WTC11 (cell line): ENCODE measurements around the gene KCNIP2. TPM values are rescaled to one million over a fixed set of nuclear protein-coding genes. Genes with fewer than 3 reads are reported as not detected.

Experiments used
- EMX1 ChIP-seq: fragments of 250-450 bp; sonication (Bioruptor Pico); IDR thresholded peaks from 2 replicates; pipeline ENCODE4 v1.8.0; 2021; ENCODE audit warnings: mild to moderate bottlenecking
- JAZF1 ChIP-seq: fragments of 250-450 bp; sonication (Bioruptor Pico); IDR thresholded peaks from 2 replicates; pipeline ENCODE4 v1.9.0; 2021; ENCODE audit warnings: moderate library complexity, mild to moderate bottlenecking, inconsistent platforms
- JUN ChIP-seq: sonication (generic); formaldehyde crosslinking; IDR thresholded peaks from 2 replicates; pipeline ENCODE4 v1.8.0; 2023; ENCODE audit warnings: mild to moderate bottlenecking, missing genetic modification reagents
- MYBL2 ChIP-seq: sonication (generic); formaldehyde crosslinking; IDR thresholded peaks from 2 replicates; pipeline ENCODE4 v1.8.1; 2023; ENCODE audit warnings: mild to moderate bottlenecking, moderate library complexity, missing genetic modification reagents
- RELA ChIP-seq: sonication (generic); formaldehyde crosslinking; IDR thresholded peaks from 2 replicates; pipeline ENCODE4 v1.8.1; 2022; ENCODE audit warnings: missing genetic modification reagents, mild to moderate bottlenecking, borderline replicate concordance
- SMAD3 ChIP-seq: sonication (generic); formaldehyde crosslinking; IDR thresholded peaks from 2 replicates; pipeline ENCODE4 v1.8.0; 2022; ENCODE audit warnings: missing genetic modification reagents, mild to moderate bottlenecking, borderline replicate concordance
- SMAD4 ChIP-seq: sonication (generic); formaldehyde crosslinking; IDR thresholded peaks from 2 replicates; pipeline ENCODE4 v1.8.0; 2022; ENCODE audit warnings: mild to moderate bottlenecking, missing genetic modification reagents
- TEAD1 ChIP-seq: sonication (generic); formaldehyde crosslinking; IDR thresholded peaks from 2 replicates; pipeline ENCODE4 v1.8.0; 2022; ENCODE audit warnings: mild to moderate bottlenecking, missing genetic modification reagents
- ZNF121 ChIP-seq: sonication (generic); formaldehyde crosslinking; IDR thresholded peaks from 2 replicates; pipeline ENCODE4 v1.8.0; 2023; ENCODE audit warnings: missing genetic modification reagents
- ZNF281 ChIP-seq: sonication (generic); formaldehyde crosslinking; IDR thresholded peaks from 2 replicates; pipeline ENCODE4 v1.8.0; 2023; ENCODE audit warnings: mild to moderate bottlenecking, missing genetic modification reagents
- ZNF423 ChIP-seq: fragments of 250-450 bp; sonication (Bioruptor Pico); IDR thresholded peaks from 2 replicates; pipeline ENCODE4 v2.1.2; 2022; ENCODE audit warnings: mild to moderate bottlenecking, moderate library complexity
- total RNA-seq: library from RNA; stranded (reverse); gene quantifications from 3 replicates; pipeline ENCODE4 v1.2.3, GENCODE V29; 2021
- TF ChIP-seq, protein P1 (sequence below): sonication (generic); formaldehyde crosslinking; IDR thresholded peaks from 2 replicates; pipeline ENCODE4 v1.8.1; 2023; ENCODE audit warnings: mild to moderate bottlenecking, missing genetic modification reagents, moderate library complexity
- TF ChIP-seq, protein P2 (sequence below): fragments of 250-450 bp; sonication (Bioruptor Pico); IDR thresholded peaks from 2 replicates; pipeline ENCODE4 v1.9.0; 2021; ENCODE audit warnings: mild to moderate bottlenecking, borderline replicate concordance
- TF ChIP-seq, protein P3 (sequence below): sonication (generic); formaldehyde crosslinking; IDR thresholded peaks from 2 replicates; pipeline ENCODE4 v1.8.0; 2022; ENCODE audit warnings: mild to moderate bottlenecking, missing genetic modification reagents
- TF ChIP-seq, protein P4 (sequence below): fragments of 250-450 bp; sonication (Bioruptor Pico); IDR thresholded peaks from 2 replicates; pipeline ENCODE4 v1.9.0; 2021; ENCODE audit warnings: moderate library complexity, mild to moderate bottlenecking, inconsistent platforms, borderline replicate concordance
- TF ChIP-seq, protein P5 (sequence below): sonication (generic); formaldehyde crosslinking; IDR thresholded peaks from 2 replicates; pipeline ENCODE4 v1.8.0; 2022; ENCODE audit warnings: missing genetic modification reagents
- TF ChIP-seq, protein P6 (sequence below): sonication (generic); formaldehyde crosslinking; IDR thresholded peaks from 2 replicates; pipeline ENCODE4 v1.8.1; 2023; ENCODE audit warnings: mild to moderate bottlenecking, moderate library complexity, missing genetic modification reagents
- TF ChIP-seq, protein P7 (sequence below): sonication (generic); formaldehyde crosslinking; IDR thresholded peaks from 2 replicates; pipeline ENCODE4 v1.8.0; 2023; ENCODE audit warnings: missing genetic modification reagents
- TF ChIP-seq, protein P8 (sequence below): fragments of 250-450 bp; sonication (Bioruptor Pico); IDR thresholded peaks from 2 replicates; pipeline ENCODE4 v1.9.0; 2021; ENCODE audit warnings: mild to moderate bottlenecking

Gene KCNIP2
- total RNA-seq, 1 experiment from 2014 or later = 5.2 TPM

- TF ChIP-seq, protein P1, sequence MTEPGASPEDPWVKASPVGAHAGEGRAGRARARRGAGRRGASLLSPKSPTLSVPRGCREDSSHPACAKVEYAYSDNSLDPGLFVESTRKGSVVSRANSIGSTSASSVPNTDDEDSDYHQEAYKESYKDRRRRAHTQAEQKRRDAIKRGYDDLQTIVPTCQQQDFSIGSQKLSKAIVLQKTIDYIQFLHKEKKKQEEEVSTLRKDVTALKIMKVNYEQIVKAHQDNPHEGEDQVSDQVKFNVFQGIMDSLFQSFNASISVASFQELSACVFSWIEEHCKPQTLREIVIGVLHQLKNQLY (CRISPR knock-in tag) = 0 out of 2 replicates have a peak, but pooled peaks have one; percentile 19
- TF ChIP-seq, protein P2, sequence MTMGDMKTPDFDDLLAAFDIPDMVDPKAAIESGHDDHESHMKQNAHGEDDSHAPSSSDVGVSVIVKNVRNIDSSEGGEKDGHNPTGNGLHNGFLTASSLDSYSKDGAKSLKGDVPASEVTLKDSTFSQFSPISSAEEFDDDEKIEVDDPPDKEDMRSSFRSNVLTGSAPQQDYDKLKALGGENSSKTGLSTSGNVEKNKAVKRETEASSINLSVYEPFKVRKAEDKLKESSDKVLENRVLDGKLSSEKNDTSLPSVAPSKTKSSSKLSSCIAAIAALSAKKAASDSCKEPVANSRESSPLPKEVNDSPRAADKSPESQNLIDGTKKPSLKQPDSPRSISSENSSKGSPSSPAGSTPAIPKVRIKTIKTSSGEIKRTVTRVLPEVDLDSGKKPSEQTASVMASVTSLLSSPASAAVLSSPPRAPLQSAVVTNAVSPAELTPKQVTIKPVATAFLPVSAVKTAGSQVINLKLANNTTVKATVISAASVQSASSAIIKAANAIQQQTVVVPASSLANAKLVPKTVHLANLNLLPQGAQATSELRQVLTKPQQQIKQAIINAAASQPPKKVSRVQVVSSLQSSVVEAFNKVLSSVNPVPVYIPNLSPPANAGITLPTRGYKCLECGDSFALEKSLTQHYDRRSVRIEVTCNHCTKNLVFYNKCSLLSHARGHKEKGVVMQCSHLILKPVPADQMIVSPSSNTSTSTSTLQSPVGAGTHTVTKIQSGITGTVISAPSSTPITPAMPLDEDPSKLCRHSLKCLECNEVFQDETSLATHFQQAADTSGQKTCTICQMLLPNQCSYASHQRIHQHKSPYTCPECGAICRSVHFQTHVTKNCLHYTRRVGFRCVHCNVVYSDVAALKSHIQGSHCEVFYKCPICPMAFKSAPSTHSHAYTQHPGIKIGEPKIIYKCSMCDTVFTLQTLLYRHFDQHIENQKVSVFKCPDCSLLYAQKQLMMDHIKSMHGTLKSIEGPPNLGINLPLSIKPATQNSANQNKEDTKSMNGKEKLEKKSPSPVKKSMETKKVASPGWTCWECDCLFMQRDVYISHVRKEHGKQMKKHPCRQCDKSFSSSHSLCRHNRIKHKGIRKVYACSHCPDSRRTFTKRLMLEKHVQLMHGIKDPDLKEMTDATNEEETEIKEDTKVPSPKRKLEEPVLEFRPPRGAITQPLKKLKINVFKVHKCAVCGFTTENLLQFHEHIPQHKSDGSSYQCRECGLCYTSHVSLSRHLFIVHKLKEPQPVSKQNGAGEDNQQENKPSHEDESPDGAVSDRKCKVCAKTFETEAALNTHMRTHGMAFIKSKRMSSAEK = no peak
- TF ChIP-seq ZNF121 (CRISPR knock-in tag) (peak; percentile 92; the same call in 1 of the 2 replicates), SMAD3 (CRISPR knock-in tag) (no peak), EMX1 (no peak), JUN (CRISPR knock-in tag) (no peak), TEAD1 (CRISPR knock-in tag) (no peak), RELA (CRISPR knock-in tag) (0 out of 2 replicates have a peak, but pooled peaks have one; percentile 10), ZNF423 (CRISPR knock-in tag) (peak; percentile 68), ZNF281 (CRISPR knock-in tag) (no peak), JAZF1 (CRISPR knock-in tag) (no peak), SMAD4 (CRISPR knock-in tag) (no peak), MYBL2 (CRISPR knock-in tag) (0 out of 2 replicates have a peak, but pooled peaks have one; percentile 43)
- TF ChIP-seq, protein P3, sequence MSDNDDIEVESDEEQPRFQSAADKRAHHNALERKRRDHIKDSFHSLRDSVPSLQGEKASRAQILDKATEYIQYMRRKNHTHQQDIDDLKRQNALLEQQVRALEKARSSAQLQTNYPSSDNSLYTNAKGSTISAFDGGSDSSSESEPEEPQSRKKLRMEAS (CRISPR knock-in tag) = peak; percentile 94
- TF ChIP-seq, protein P4, sequence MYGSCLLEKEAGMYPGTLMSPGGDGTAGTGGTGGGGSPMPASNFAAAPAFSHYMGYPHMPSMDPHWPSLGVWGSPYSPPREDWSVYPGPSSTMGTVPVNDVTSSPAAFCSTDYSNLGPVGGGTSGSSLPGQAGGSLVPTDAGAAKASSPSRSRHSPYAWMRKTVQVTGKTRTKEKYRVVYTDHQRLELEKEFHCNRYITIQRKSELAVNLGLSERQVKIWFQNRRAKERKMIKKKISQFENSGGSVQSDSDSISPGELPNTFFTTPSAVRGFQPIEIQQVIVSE (CRISPR knock-in tag) = no peak
- TF ChIP-seq, protein P5, sequence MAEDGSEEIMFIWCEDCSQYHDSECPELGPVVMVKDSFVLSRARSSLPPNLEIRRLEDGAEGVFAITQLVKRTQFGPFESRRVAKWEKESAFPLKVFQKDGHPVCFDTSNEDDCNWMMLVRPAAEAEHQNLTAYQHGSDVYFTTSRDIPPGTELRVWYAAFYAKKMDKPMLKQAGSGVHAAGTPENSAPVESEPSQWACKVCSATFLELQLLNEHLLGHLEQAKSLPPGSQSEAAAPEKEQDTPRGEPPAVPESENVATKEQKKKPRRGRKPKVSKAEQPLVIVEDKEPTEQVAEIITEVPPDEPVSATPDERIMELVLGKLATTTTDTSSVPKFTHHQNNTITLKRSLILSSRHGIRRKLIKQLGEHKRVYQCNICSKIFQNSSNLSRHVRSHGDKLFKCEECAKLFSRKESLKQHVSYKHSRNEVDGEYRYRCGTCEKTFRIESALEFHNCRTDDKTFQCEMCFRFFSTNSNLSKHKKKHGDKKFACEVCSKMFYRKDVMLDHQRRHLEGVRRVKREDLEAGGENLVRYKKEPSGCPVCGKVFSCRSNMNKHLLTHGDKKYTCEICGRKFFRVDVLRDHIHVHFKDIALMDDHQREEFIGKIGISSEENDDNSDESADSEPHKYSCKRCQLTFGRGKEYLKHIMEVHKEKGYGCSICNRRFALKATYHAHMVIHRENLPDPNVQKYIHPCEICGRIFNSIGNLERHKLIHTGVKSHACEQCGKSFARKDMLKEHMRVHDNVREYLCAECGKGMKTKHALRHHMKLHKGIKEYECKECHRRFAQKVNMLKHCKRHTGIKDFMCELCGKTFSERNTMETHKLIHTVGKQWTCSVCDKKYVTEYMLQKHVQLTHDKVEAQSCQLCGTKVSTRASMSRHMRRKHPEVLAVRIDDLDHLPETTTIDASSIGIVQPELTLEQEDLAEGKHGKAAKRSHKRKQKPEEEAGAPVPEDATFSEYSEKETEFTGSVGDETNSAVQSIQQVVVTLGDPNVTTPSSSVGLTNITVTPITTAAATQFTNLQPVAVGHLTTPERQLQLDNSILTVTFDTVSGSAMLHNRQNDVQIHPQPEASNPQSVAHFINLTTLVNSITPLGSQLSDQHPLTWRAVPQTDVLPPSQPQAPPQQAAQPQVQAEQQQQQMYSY = peak; percentile 54; the same call in 1 of the 2 replicates
- TF ChIP-seq, protein P6, sequence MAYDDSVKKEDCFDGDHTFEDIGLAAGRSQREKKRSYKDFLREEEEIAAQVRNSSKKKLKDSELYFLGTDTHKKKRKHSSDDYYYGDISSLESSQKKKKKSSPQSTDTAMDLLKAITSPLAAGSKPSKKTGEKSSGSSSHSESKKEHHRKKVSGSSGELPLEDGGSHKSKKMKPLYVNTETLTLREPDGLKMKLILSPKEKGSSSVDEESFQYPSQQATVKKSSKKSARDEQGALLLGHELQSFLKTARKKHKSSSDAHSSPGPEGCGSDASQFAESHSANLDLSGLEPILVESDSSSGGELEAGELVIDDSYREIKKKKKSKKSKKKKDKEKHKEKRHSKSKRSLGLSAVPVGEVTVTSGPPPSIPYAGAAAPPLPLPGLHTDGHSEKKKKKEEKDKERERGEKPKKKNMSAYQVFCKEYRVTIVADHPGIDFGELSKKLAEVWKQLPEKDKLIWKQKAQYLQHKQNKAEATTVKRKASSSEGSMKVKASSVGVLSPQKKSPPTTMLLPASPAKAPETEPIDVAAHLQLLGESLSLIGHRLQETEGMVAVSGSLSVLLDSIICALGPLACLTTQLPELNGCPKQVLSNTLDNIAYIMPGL (CRISPR knock-in tag) = peak; percentile 87
- TF ChIP-seq, protein P7, sequence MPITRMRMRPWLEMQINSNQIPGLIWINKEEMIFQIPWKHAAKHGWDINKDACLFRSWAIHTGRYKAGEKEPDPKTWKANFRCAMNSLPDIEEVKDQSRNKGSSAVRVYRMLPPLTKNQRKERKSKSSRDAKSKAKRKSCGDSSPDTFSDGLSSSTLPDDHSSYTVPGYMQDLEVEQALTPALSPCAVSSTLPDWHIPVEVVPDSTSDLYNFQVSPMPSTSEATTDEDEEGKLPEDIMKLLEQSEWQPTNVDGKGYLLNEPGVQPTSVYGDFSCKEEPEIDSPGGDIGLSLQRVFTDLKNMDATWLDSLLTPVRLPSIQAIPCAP (CRISPR knock-in tag) = no peak
- TF ChIP-seq, protein P8, sequence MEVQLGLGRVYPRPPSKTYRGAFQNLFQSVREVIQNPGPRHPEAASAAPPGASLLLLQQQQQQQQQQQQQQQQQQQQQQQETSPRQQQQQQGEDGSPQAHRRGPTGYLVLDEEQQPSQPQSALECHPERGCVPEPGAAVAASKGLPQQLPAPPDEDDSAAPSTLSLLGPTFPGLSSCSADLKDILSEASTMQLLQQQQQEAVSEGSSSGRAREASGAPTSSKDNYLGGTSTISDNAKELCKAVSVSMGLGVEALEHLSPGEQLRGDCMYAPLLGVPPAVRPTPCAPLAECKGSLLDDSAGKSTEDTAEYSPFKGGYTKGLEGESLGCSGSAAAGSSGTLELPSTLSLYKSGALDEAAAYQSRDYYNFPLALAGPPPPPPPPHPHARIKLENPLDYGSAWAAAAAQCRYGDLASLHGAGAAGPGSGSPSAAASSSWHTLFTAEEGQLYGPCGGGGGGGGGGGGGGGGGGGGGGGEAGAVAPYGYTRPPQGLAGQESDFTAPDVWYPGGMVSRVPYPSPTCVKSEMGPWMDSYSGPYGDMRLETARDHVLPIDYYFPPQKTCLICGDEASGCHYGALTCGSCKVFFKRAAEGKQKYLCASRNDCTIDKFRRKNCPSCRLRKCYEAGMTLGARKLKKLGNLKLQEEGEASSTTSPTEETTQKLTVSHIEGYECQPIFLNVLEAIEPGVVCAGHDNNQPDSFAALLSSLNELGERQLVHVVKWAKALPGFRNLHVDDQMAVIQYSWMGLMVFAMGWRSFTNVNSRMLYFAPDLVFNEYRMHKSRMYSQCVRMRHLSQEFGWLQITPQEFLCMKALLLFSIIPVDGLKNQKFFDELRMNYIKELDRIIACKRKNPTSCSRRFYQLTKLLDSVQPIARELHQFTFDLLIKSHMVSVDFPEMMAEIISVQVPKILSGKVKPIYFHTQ = no peak
Measured at GRCh38 chr10:101779544-101780186, 63.9 kb downstream of the KCNIP2 start (continued).
